ENCODE data around the gene ZSWIM9. TPM values are rescaled to one million over a fixed set of nuclear protein-coding genes. Genes with fewer than 3 reads are reported as not detected.
A peak's percentile ranks its signal among the peaks of the same experiment; 100 is the strongest.

ZSWIM9 gene
- total RNA-seq, 1 donor from 2014 or later = 6.7 TPM

DNA sequence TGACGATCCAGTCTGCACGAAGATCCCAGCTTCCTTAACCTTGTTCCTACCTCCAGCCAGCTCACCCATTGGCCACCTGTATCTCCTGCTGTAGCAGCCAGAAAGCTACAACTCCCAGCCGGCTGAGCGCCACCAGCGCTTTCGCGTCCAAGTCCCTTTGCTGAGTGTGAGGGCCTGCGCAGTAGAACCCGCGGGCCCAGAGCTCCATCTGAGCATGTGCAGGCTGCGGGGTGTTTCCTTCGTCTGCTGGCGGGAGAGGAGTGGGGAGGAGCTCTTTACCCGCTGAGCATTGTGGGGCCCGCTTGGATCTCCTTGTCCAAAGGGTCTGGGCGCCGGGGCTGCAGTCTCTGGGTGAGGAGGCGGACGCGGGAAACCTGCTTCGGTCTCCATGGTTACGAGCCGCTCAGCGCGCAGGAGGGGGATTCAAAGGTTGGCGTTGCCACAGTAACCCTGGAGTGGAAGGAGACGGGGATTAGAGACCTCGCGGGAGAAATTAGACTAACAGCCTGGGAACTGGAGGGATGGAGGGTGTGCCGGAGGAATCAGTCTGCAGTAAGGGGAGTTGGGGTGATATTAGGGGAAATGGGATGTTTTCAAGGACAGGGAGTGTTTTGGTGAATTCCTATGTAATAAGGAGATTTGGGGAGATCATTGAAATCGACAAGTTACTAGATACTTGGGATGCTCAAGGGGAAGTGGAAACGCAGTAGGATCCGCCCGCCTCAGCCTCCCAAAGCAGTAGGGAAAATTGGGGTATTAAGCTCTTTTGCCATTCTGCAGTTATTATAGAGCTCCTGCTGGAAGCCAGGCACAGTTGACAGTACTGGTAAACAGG is 33.5 kb downstream of the ZSWIM9 start:
- Mint-ChIP-seq H3K27ac (ENCODE audit: unreplicated experiment) (no peak overlapping the region), H3K4me3 (ENCODE audit: unreplicated experiment) (no peak overlapping the region), H3K4me1 (ENCODE audit: low read depth, unreplicated experiment) (no peaks in the 10 kb centered on the region), H3K27me3 (ENCODE audit: unreplicated experiment) (no peaks in the 10 kb centered on the region), H3K9me3 (ENCODE audit: unreplicated experiment) (peaks cover 5% of the 10 kb centered on the region), H3K36me3 (ENCODE audit: unreplicated experiment) (no peaks in the 10 kb centered on the region)
- DNase-seq = peak; percentile 96
- TF ChIP-seq, protein P1, sequence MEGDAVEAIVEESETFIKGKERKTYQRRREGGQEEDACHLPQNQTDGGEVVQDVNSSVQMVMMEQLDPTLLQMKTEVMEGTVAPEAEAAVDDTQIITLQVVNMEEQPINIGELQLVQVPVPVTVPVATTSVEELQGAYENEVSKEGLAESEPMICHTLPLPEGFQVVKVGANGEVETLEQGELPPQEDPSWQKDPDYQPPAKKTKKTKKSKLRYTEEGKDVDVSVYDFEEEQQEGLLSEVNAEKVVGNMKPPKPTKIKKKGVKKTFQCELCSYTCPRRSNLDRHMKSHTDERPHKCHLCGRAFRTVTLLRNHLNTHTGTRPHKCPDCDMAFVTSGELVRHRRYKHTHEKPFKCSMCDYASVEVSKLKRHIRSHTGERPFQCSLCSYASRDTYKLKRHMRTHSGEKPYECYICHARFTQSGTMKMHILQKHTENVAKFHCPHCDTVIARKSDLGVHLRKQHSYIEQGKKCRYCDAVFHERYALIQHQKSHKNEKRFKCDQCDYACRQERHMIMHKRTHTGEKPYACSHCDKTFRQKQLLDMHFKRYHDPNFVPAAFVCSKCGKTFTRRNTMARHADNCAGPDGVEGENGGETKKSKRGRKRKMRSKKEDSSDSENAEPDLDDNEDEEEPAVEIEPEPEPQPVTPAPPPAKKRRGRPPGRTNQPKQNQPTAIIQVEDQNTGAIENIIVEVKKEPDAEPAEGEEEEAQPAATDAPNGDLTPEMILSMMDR (IDR thresholded peaks at IDR 0.05; ENCODE audit: partially characterized antibody, unreplicated experiment) = no peak

- TF ChIP-seq, protein P1 (IDR thresholded peaks at IDR 0.05; ENCODE audit: partially characterized antibody, unreplicated experiment) = no peak
- Mint-ChIP-seq H3K27ac (ENCODE audit: unreplicated experiment) (no peak overlapping the region), H3K4me1 (ENCODE audit: low read depth, unreplicated experiment) (no peaks in the 10 kb centered on the region), H3K36me3 (ENCODE audit: unreplicated experiment) (no peaks in the 10 kb centered on the region), H3K9me3 (ENCODE audit: unreplicated experiment) (peaks cover 5% of the 10 kb centered on the region), H3K4me3 (ENCODE audit: unreplicated experiment) (no peak overlapping the region), H3K27me3 (ENCODE audit: unreplicated experiment) (no peaks in the 10 kb centered on the region)
- no peak for DNase-seq
These were observed 36.1 kb downstream of the ZSWIM9 start for GRCh38 chr19:48206397-48207093.

DNA sequence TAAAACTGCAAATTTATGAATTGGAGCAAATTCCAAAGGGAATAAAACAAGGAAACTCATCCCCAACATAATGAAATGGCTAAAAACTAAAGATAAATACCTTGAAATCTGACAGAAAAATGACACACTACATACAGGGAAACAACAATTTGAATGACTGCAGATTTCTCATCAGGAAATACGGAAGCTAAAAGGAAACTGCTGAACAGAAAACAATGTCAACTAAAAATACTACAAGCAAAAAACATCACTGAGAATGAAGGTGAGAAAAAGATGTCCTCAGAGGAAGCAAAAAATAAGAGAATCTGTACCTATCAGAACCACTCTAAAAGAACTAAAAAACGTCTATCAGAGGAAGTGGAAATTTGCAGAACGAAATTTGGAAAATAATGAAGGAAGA is 39.5 kb downstream of the ZSWIM9 start:
- TF ChIP-seq, protein P1 (IDR thresholded peaks at IDR 0.05; ENCODE audit: partially characterized antibody, unreplicated experiment) = no peak
- Mint-ChIP-seq H3K27me3 (ENCODE audit: unreplicated experiment) (no peaks in the 10 kb centered on the region), H3K4me3 (ENCODE audit: unreplicated experiment) (no peak overlapping the region), H3K27ac (ENCODE audit: unreplicated experiment) (no peak overlapping the region), H3K4me1 (ENCODE audit: low read depth, unreplicated experiment) (no peaks in the 10 kb centered on the region), H3K9me3 (ENCODE audit: unreplicated experiment) (peaks cover 5% of the 10 kb centered on the region), H3K36me3 (ENCODE audit: unreplicated experiment) (peaks cover 2% of the 10 kb centered on the region)
- DNase-seq = no peak

DNA sequence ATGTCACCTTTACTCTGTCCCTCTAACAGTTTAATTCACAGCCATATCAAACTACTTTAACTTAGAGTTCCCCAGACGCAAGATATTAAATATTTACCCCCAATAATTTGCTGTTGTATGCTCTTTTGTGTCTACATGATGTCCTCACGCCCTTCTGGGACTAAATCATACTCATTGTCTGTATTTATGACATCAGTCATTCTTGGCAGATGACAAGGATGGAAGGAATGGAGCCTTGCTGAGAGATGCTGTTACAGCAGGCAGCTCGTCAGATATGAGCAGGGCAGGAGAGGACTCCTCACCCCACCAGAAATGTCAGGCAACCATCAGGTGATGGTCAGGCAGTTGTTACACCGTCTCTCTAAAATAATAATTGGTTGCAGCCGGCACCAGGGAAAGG is 43.5 kb downstream of the ZSWIM9 start:
- Mint-ChIP-seq H3K36me3 (ENCODE audit: unreplicated experiment) (peaks cover 7% of the 10 kb centered on the region), H3K27ac (ENCODE audit: unreplicated experiment) (no peak overlapping the region), H3K9me3 (ENCODE audit: unreplicated experiment) (no peaks in the 10 kb centered on the region), H3K4me1 (ENCODE audit: low read depth, unreplicated experiment) (no peaks in the 10 kb centered on the region), H3K4me3 (ENCODE audit: unreplicated experiment) (no peak overlapping the region), H3K27me3 (ENCODE audit: unreplicated experiment) (no peaks in the 10 kb centered on the region)
- no peak for DNase-seq
- TF ChIP-seq, protein P1 (IDR thresholded peaks at IDR 0.05; ENCODE audit: partially characterized antibody, unreplicated experiment) = no peak

- DNase-seq = peak; percentile 35
- no peak overlapping the region for H3K4me3 Mint-ChIP-seq (ENCODE audit: unreplicated experiment)
- TF ChIP-seq, protein P1 (IDR thresholded peaks at IDR 0.05; ENCODE audit: partially characterized antibody, unreplicated experiment) = peak; percentile 42
- H3K27ac Mint-ChIP-seq (ENCODE audit: unreplicated experiment) = no peak overlapping the region
- H3K36me3 Mint-ChIP-seq (ENCODE audit: unreplicated experiment) = peaks cover 7% of the 10 kb centered on the region
- H3K27me3 Mint-ChIP-seq (ENCODE audit: unreplicated experiment) = no peaks in the 10 kb centered on the region
- H3K9me3 Mint-ChIP-seq (ENCODE audit: unreplicated experiment) = no peaks in the 10 kb centered on the region
- H3K4me1 Mint-ChIP-seq (ENCODE audit: low read depth, unreplicated experiment) = no peaks in the 10 kb centered on the region
These were observed 46.5 kb downstream of the ZSWIM9 start for GRCh38 chr19:48216933-48217332.
